Naive thymus-derived CD4-positive, alpha-beta T cell (primary cell): ENCODE data around the gene CLRN3. TPM values are rescaled to one million over a fixed set of nuclear protein-coding genes. Genes with fewer than 3 reads are reported as not detected.
A peak's percentile ranks its signal among the peaks of the same experiment; 100 is the strongest.

ENCODE experiments used
- ATAC-seq: fragments of 150-1000 bp; cut with Tn5 transposase; 2 replicates; pipeline ENCODE4 v1.10.0; 2021; ENCODE audit warnings: mild to moderate bottlenecking, moderate library complexity
- CTCF ChIA-PET: fragments of 350-600 bp; sonication (Branson Sonifier 250); formaldehyde crosslinking; loops from one replicate; lab custom pipeline; 2021; ENCODE audit warnings: antibody characterized with exemption; lab: Charles Lee
- POLR2A ChIA-PET: fragments of 350-600 bp; sonication (Branson Sonifier 250); formaldehyde crosslinking; loops from one replicate; lab custom pipeline; 2021; ENCODE audit warnings: antibody characterized with exemption, inconsistent platforms; lab: Charles Lee
- DNase-seq, 9 donors: peaks; one replicate each; pipeline versions ENCODE4 v3.0.0 to v3.0.0-alpha.2; 2020 to 2022; ENCODE audit warnings: mixed read lengths in 1 of 9
- H3K27ac ChIP-seq: one replicate; pipeline ENCODE4 v1.7.0; 2013; ENCODE audit warnings: mild to moderate bottlenecking, low read depth, low read length, moderate library complexity
- H3K27me3 ChIP-seq, 2 donors: one replicate each; pipeline ENCODE4 v1.7.0; 2013; ENCODE audit warnings: low read length in 2 of 2, mild to moderate bottlenecking in 2 of 2, moderate library complexity in 2 of 2; ENCODE audit not compliant: control insufficient read depth in 2 of 2, insufficient read depth in 2 of 2
- H3K36me3 ChIP-seq, 3 experiments: 1 replicate in 2 of 3; 2 replicates in 1 of 3; pipeline ENCODE4 v1.7.0; 2013; ENCODE audit warnings: low read length in 3 of 3, mild to moderate bottlenecking in 3 of 3, moderate library complexity in 1 of 3; ENCODE audit not compliant: insufficient read depth in 3 of 3, control insufficient read depth in 2 of 3
- H3K4me1 ChIP-seq, 2 donors: one replicate each; pipeline ENCODE4 v1.7.0; 2013; ENCODE audit warnings: low read length in 2 of 2, mild to moderate bottlenecking in 2 of 2, moderate library complexity in 1 of 2; ENCODE audit not compliant: control insufficient read depth in 2 of 2, insufficient read depth in 2 of 2
- H3K4me3 ChIP-seq: 2 replicates; pipeline ENCODE4 v1.7.0; 2013; ENCODE audit warnings: mild to moderate bottlenecking, low read length
- H3K9me3 ChIP-seq, 3 experiments: 1 replicate in 2 of 3; 2 replicates in 1 of 3; pipeline ENCODE4 v1.7.0; 2013; ENCODE audit warnings: low read length in 3 of 3; ENCODE audit not compliant: control insufficient read depth in 2 of 3
- H3K27ac Mint-ChIP-seq, 9 donors: one replicate each; pipeline ENCODE4 v1.8.0; 2020 to 2022; ENCODE audit warnings: mixed read lengths in 9 of 9, mild to moderate bottlenecking in 8 of 9, moderate library complexity in 5 of 9, inconsistent platforms in 2 of 9
- H3K27me3 Mint-ChIP-seq, 5 donors: one replicate each; pipeline ENCODE4 v1.8.0; 2021 to 2022; ENCODE audit warnings: mixed read lengths in 5 of 5, mild to moderate bottlenecking in 1 of 5
- H3K36me3 Mint-ChIP-seq, 5 donors: one replicate each; pipeline ENCODE4 v1.8.0; 2020 to 2022; ENCODE audit warnings: mixed read lengths in 5 of 5, mild to moderate bottlenecking in 3 of 5, inconsistent platforms in 1 of 5
- H3K4me1 Mint-ChIP-seq, 7 donors: one replicate each; pipeline ENCODE4 v1.8.0; 2020 to 2022; ENCODE audit warnings: mixed read lengths in 7 of 7, mild to moderate bottlenecking in 3 of 7, inconsistent platforms in 1 of 7
- H3K4me3 Mint-ChIP-seq, 10 donors: one replicate each; pipeline ENCODE4 v1.8.0; 2020 to 2022; ENCODE audit warnings: mild to moderate bottlenecking in 10 of 10, mixed read lengths in 10 of 10, moderate library complexity in 6 of 10, inconsistent platforms in 2 of 10
- H3K9me3 Mint-ChIP-seq, 11 donors: one replicate each; pipeline ENCODE4 v1.8.0; 2020 to 2022; ENCODE audit warnings: mixed read lengths in 11 of 11, mild to moderate bottlenecking in 4 of 11, inconsistent platforms in 1 of 11, moderate library complexity in 1 of 11
- intact Hi-C, 2 donors: fragments of 100-400 bp; cut with micrococcal nuclease; formaldehyde crosslinking; loops; one replicate each; pipeline ENCODE4 v1.15.1; 2023
- polyA plus RNA-seq, 2 donors: library from polyadenylated mRNA; unstranded; fragments of 300-500 nt; fragmentation: Illumina TruSeq; gene quantifications; one replicate each; pipeline ENCODE4 v1.2.3, GENCODE V29; 2021
- total RNA-seq, 6 experiments: library from RNA in 5 of 6; stranded (reverse) in 5 of 6; gene quantifications; 1 replicate in 5 of 6; 2 replicates in 1 of 6; pipeline ENCODE4 v1.2.3 and lab custom pipeline; 2021 to 2026

CLRN3 gene
- total and polyA plus RNA-seq, 7 experiments from 2014 or later = not detected

- Histone ChIP-seq H3K4me1 (peaks cover 0 to 4% of the 10 kb centered on the region in 2 donors), H3K27ac (no peak overlapping the region), H3K27me3 (no peaks in the 10 kb centered on the region), H3K4me3 (no peak overlapping the region), H3K9me3 (no peaks in the 10 kb centered on the region), H3K36me3 (no peaks in the 10 kb centered on the region)
- peak; percentile 64 for ATAC-seq
- Mint-ChIP-seq H3K36me3 (no peaks in the 10 kb centered on the region), H3K27me3 (no peaks in the 10 kb centered on the region), H3K9me3 (no peaks in the 10 kb centered on the region), H3K4me3 (no peak overlapping the region), H3K4me1 (peaks cover 0 to 38% (median 5%) of the 10 kb centered on the region in 7 donors), H3K27ac (no peak overlapping the region)
- intact Hi-C loops = no loop called here
- no peak for DNase-seq
- ChIA-PET POLR2A (no interaction called here), CTCF (interaction anchor here (0.6 kb wide), 1 partner anchor 1927 kb away, joined by 3 read pairs; no protein-coding TSS in a partner anchor)
These were observed 9.8 kb downstream of the CLRN3 start for GRCh38 chr10:127882801-127883459.

GRCh38 chr10:127882391-127882790 is 10.3 kb downstream of the CLRN3 start:
- DNase-seq (no peak), ATAC-seq (no peak)
- peaks cover 0 to 43% (median 5%) of the 10 kb centered on the region in 7 donors for H3K4me1 Mint-ChIP-seq
- Histone ChIP-seq H3K36me3 (no peaks in the 10 kb centered on the region), H3K27me3 (no peaks in the 10 kb centered on the region), H3K4me3 (no peak overlapping the region), H3K4me1 (peaks cover 0 to 4% of the 10 kb centered on the region in 2 donors), H3K27ac (no peak overlapping the region), H3K9me3 (no peaks in the 10 kb centered on the region)
- H3K27ac Mint-ChIP-seq = no peak overlapping the region
- intact Hi-C loops = no loop called here
- H3K36me3 Mint-ChIP-seq = no peaks in the 10 kb centered on the region
- no peaks in the 10 kb centered on the region for H3K27me3 Mint-ChIP-seq
- CTCF ChIA-PET = interaction anchor here (0.6 kb wide), 1 partner anchor 1926 kb away, joined by 3 read pairs; no protein-coding TSS in a partner anchor
- POLR2A ChIA-PET = no interaction called here
- no peak overlapping the region for H3K4me3 Mint-ChIP-seq
- no peaks in the 10 kb centered on the region for H3K9me3 Mint-ChIP-seq

- H3K4me3 Mint-ChIP-seq = no peak overlapping the region
- no peaks in the 10 kb centered on the region for H3K9me3 ChIP-seq
- ATAC-seq (no peak), DNase-seq (no peak)
- CTCF ChIA-PET = no interaction called here
- no peak overlapping the region for H3K27ac ChIP-seq
- H3K9me3 Mint-ChIP-seq = no peaks in the 10 kb centered on the region
- H3K27ac Mint-ChIP-seq = peak overlapping the region in 1 of 9 donors; percentile 21
- peaks cover 0 to 49% (median 7%) of the 10 kb centered on the region in 7 donors for H3K4me1 Mint-ChIP-seq
- intact Hi-C loops = no loop called here
- POLR2A ChIA-PET = no interaction called here
- no peaks in the 10 kb centered on the region for H3K27me3 ChIP-seq
- H3K4me3 ChIP-seq = no peak overlapping the region
- H3K27me3 Mint-ChIP-seq = peaks cover 0 to 4% (median 0%) of the 10 kb centered on the region in 5 donors
- no peaks in the 10 kb centered on the region for H3K36me3 Mint-ChIP-seq
- H3K36me3 ChIP-seq = no peaks in the 10 kb centered on the region
- H3K4me1 ChIP-seq = peaks cover 0 to 4% of the 10 kb centered on the region in 2 donors
These were observed 11.5 kb downstream of the CLRN3 start for GRCh38 chr10:127881262-127881661.

- H3K27me3 Mint-ChIP-seq = peaks cover 0 to 4% (median 0%) of the 10 kb centered on the region in 5 donors
- H3K4me3 Mint-ChIP-seq = no peak overlapping the region
- ATAC-seq = peak; percentile 62
- no peaks in the 10 kb centered on the region for H3K36me3 Mint-ChIP-seq
- Histone ChIP-seq H3K4me3 (no peak overlapping the region), H3K36me3 (no peaks in the 10 kb centered on the region), H3K27me3 (no peaks in the 10 kb centered on the region), H3K9me3 (no peaks in the 10 kb centered on the region), H3K4me1 (peaks cover 0 to 4% of the 10 kb centered on the region in 2 donors), H3K27ac (no peak overlapping the region)
- CTCF ChIA-PET = interaction anchor here (0.7 kb wide), 1 partner anchor 1407 kb away, joined by 4 read pairs; no protein-coding TSS in a partner anchor
- POLR2A ChIA-PET = no interaction called here
- intact Hi-C loops = no loop called here
- DNase-seq = peak in 1 of 9 donors; percentile 7
- H3K27ac Mint-ChIP-seq = peak overlapping the region in 5 of 9 donors; percentile 2 to 74 (median 21)
- H3K4me1 Mint-ChIP-seq = peaks cover 0 to 49% (median 7%) of the 10 kb centered on the region in 7 donors
- H3K9me3 Mint-ChIP-seq = no peaks in the 10 kb centered on the region
These were observed 12.2 kb downstream of the CLRN3 start for GRCh38 chr10:127880557-127880956.

- peaks cover 0 to 7% (median 0%) of the 10 kb centered on the region in 5 donors for H3K27me3 Mint-ChIP-seq
- intact Hi-C loops = no loop called here
- H3K4me1 Mint-ChIP-seq = peaks cover 0 to 49% (median 7%) of the 10 kb centered on the region in 7 donors
- Histone ChIP-seq H3K27me3 (no peaks in the 10 kb centered on the region), H3K4me3 (no peak overlapping the region), H3K27ac (no peak overlapping the region), H3K36me3 (no peaks in the 10 kb centered on the region), H3K9me3 (no peaks in the 10 kb centered on the region), H3K4me1 (peaks cover 0 to 4% of the 10 kb centered on the region in 2 donors)
- H3K4me3 Mint-ChIP-seq = no peak overlapping the region
- H3K36me3 Mint-ChIP-seq = no peaks in the 10 kb centered on the region
- POLR2A ChIA-PET = no interaction called here
- H3K27ac Mint-ChIP-seq = peak overlapping the region in 2 of 9 donors; percentile 21 to 67
- peak; percentile 59 for ATAC-seq
- no peaks in the 10 kb centered on the region for H3K9me3 Mint-ChIP-seq
- CTCF ChIA-PET = no interaction called here
- DNase-seq = no peak
These were observed 14.2 kb downstream of the CLRN3 start for GRCh38 chr10:127878475-127879055.

GRCh38 chr10:127877699-127878098 is 15.0 kb downstream of the CLRN3 start:
- Histone ChIP-seq H3K27ac (no peak overlapping the region), H3K27me3 (no peaks in the 10 kb centered on the region), H3K4me1 (peaks cover 0 to 4% of the 10 kb centered on the region in 2 donors), H3K9me3 (no peaks in the 10 kb centered on the region), H3K4me3 (no peak overlapping the region), H3K36me3 (no peaks in the 10 kb centered on the region)
- peaks cover 0 to 8% (median 4%) of the 10 kb centered on the region in 5 donors for H3K27me3 Mint-ChIP-seq
- ChIA-PET POLR2A (no interaction called here), CTCF (no interaction called here)
- intact Hi-C loops = no loop called here
- H3K36me3 Mint-ChIP-seq = no peaks in the 10 kb centered on the region
- H3K27ac Mint-ChIP-seq = no peak overlapping the region
- H3K4me3 Mint-ChIP-seq = no peak overlapping the region
- H3K4me1 Mint-ChIP-seq = peaks cover 0 to 44% (median 7%) of the 10 kb centered on the region in 7 donors
- H3K9me3 Mint-ChIP-seq = no peaks in the 10 kb centered on the region
- ATAC-seq (no peak), DNase-seq (no peak)
